Measurements from ENCODE around the gene TSC22D2.
"Not testable (repeated sequence)": the region's sequence is repeated elsewhere in the genome, so short reads cannot be mapped to it uniquely, and the experiment has no call there.

TSC22D2 gene

GRCh38 chr3:150451329-150452048, 43.4 kb downstream of the TSC22D2 start:
- DNase-seq: no peak

DNA sequence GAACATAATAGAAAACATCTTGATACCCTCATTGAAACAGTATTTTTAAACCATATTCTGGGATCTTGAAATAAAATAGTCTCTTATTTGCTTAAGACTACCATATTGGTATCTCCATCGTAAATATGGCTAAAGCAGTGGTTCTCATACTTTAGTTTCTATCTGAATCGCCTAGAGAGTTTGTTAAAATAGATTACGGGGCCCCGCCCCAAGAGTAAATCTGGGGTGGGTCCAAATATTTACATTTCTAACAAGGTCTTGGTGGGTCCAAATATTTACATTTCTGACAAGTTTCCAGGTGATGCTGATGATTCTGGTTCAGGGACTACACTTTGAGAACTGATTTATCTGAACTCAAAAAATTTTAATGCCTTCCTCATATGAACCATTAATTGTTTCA, 45.3 kb downstream of the TSC22D2 start:
- no peak for DNase-seq

DNA sequence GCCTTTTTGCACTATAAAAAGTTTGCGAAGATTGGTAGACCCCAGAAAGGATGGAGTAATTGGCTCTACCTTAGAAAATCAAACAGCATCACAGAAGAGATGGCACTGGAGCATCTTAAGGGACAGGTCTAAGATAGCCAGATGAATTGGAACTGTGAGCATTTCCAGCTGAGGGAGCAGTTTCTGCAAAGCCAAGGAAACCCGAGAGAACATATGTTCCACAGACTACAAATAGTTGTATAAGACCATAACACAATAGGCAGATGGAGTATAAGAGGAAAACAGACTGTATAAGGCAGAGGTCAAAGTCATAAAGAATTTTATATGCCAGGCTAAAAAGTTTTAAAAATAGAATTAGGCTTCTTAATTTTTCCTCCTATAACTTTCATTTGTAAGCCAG, 46.0 kb downstream of the TSC22D2 start:
- no peak for DNase-seq

DNA sequence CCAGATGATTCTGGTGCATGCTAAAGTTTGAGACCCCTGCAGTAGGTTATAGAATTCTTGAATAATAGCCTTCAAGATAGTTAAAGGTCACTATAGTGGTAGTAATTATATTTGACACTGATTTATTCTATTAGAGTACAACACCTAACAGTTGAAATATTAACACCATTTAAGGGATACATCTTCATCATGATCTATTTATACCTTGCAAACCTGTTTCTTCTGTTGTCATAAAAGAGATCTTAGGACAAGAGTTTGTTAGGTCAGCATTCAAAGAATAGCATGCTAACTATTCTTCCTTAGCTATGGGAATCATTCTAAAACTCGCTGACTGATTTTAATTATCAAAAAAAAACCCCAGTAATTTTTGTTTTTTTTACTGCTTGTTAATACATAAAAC, 46.5 kb downstream of the TSC22D2 start:
- DNase-seq: no peak

DNA sequence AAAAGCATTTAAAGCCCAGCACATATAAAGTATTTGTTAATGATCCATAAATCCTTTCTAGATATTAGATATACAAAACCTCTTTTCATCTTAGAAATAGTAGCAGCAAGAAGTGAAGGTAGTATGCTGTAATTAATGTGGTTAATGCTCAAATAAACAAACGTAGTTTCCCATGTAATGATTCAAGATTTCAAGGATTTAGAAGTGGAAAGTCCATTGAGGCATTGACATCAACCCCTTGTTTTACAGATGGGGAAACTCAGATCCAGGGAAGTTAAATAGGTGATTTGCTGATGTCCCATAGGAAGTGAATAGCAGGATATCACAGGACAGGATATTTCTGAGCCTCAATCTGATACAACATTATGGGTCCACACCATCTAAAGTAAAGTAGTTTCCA, 47.2 kb downstream of the TSC22D2 start:
- DNase-seq: no peak

GRCh38 chr3:150458001-150458400, 49.9 kb downstream of the TSC22D2 start:
- DNase-seq: no peak

GRCh38 chr3:150460484-150460883, 52.4 kb downstream of the TSC22D2 start:
- DNase-seq: no peak

DNA sequence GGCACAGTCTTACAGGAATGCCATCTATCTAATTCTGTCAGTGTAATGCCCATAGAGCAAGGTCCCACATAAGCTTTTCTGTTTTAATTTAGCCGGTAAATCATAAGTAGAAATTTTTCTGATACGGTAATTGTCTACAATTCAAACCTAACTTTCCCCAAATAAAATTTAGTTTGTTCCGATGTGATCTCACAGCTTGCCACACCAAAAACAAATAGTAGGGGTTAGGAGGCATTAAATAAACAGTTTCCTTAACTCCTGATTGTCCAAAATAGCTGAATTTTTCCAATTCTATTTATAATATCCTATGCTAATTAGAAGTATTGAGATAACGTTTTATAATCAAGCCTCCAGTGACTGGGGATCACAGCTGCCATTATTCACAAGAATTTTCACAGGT, 53.3 kb downstream of the TSC22D2 start:
- DNase-seq: no peak

DNA sequence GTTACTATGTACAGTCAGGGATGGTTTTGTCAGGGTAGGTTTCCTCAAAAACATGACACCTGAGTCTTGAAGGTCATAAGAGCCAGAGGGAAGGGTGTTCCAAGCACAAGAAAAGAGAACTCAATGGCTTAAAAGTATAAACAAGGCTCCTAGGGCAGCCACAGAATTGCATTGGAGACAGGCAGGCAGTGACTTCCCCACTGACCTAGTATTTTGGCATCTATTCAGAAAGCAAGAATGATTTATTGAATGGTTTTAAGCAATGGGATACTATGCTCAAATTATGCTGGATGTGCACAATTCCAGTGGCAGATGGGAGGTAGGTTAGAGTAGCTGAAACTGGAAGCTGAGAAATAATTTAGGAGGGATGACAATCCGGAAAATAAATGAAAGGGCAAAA, 54.0 kb downstream of the TSC22D2 start:
- DNase-seq: no peak

DNA sequence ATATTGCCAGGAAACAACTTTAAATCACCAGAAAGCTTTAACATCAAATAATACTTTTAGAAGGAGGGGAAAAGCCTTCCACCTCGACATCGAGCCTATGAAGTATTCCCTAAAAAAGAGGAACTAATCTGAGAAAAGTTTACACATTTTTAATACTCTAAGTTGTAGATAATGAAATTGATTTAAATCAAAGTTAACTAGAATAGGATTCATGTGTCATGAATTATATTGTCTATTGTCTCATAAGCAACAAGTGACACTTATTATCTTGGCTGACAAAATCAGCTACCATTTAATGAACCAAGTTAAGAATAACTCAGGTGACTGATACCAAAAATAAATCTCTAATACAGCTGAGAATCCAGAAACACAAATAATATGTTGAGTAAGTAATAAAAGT, 56.6 kb downstream of the TSC22D2 start:
- no peak for DNase-seq

DNA sequence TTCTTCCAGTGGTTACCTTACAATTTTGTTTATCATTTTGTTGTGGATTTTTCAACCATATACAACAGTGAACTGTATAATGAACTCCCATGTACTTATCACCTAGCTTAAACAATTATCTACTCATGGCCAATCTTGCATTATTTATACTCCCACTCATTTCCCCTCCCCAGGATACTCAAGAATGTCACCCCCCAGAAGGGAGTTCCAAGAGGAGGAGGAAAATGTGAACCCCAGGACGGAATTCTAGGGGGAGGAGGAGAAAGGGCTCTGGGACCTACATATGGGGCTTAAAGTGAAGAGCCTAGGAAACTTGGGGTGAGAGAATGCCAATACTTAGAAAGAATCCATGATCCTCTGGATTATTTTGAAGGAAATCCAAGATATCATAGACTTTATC, 59.3 kb downstream of the TSC22D2 start:
- DNase-seq: no peak

GRCh38 chr3:150469031-150469930, 61.2 kb downstream of the TSC22D2 start:
- DNase-seq: no peak

- DNase-seq: no peak
Measured at GRCh38 chr3:150469931-150470740, 62.0 kb downstream of the TSC22D2 start.

DNA sequence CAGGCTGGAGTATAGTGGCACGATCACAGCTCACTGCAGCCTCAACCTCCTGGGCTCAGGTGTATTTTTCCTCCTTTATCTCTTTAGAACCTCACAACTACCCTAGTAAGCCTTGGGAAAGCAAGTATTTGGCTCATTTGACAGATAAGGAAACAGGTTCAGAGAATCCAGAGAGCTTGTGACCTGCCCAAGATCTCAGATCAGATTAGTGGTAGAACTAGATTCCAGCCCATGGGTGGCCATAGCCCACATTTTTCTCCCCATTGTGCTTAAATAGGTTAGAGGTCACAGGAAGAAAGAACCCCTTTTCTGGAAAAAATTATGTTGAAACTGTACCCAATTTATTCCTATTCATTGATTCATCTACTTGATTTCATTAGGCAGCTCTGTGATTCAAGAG, 64.3 kb downstream of the TSC22D2 start:
- DNase-seq: no peak

GRCh38 chr3:150473161-150473560, 65.1 kb downstream of the TSC22D2 start:
- not testable (repeated sequence) for DNase-seq

DNA sequence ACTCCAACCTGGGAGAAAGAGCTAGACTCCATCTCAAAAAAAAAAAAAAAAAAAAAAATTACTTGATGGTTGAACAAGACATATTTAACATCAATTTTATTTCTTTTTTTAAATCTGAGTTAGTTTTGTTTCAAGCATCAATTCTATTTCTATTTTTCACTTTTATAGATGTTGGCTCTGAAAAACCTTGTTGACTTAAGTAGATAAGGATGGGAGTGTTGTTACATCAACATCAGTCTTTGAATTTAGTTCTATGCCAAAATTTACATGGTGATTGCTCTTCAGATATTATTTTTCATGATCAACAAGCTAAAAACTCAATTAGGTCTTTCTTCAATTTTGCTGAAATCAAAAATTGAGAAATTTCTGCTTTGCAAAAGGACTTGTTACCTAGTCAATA, 71.3 kb downstream of the TSC22D2 start:
- no peak for DNase-seq

- no peak for DNase-seq
Measured at GRCh38 chr3:150480877-150481276, 72.8 kb downstream of the TSC22D2 start.

GRCh38 chr3:150483226-150483625, 75.1 kb downstream of the TSC22D2 start:
- no peak for DNase-seq

- DNase-seq: no peak
Measured at GRCh38 chr3:150484410-150484809, 76.3 kb downstream of the TSC22D2 start.

GRCh38 chr3:150488867-150489266, 80.8 kb downstream of the TSC22D2 start:
- no peak for DNase-seq

GRCh38 chr3:150490277-150490986, 82.3 kb downstream of the TSC22D2 start:
- no peak for DNase-seq

GRCh38 chr3:150494411-150494977, 86.4 kb downstream of the TSC22D2 start:
- DNase-seq: no peak
